A673 (cell line): Measurements from ENCODE around the gene PCNT.

Source experiments
- EZH2 ChIP-seq: fragments of 200-600 bp; sonication (generic); IDR thresholded peaks from 2 replicates; pipeline ENCODE4 v1.6.1; 2017; ENCODE audit warnings: borderline replicate concordance, low read depth, mild to moderate bottlenecking, mixed read lengths, antibody characterized with exemption, low read length; ENCODE audit not compliant: poor library complexity, severe bottlenecking
- TF ChIP-seq, protein P1 (sequence below): fragments of 300-800, 200-600 bp; sonication (generic); conservative IDR thresholded peaks from 2 replicates; pipeline ENCODE4 v1.5.1; 2017; ENCODE audit warnings: low read depth, mild to moderate bottlenecking, antibody characterized with exemption, low read length, moderate library complexity, mixed read lengths

DNA sequence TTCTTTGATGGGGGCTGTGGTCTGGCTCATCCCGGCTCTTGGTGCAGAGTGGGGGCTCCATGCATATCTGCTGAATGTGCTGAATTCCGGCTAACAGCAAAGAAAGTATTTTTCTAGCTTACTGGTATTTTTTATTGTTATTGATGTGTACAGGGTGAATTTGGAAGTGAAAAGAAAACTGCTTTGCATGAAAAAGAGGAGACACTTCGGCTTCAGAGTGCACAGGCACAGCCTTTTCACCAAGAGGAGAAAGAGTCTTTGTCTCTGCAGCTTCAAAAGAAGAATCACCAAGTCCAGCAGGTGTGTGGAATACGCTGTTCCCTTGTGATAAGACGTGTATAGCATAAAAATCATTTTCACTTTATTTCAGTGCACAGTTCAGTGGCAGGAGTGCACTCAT, 57.6 kb downstream of the PCNT start:
- TF ChIP-seq EZH2: no peak
- TF ChIP-seq, protein P1, sequence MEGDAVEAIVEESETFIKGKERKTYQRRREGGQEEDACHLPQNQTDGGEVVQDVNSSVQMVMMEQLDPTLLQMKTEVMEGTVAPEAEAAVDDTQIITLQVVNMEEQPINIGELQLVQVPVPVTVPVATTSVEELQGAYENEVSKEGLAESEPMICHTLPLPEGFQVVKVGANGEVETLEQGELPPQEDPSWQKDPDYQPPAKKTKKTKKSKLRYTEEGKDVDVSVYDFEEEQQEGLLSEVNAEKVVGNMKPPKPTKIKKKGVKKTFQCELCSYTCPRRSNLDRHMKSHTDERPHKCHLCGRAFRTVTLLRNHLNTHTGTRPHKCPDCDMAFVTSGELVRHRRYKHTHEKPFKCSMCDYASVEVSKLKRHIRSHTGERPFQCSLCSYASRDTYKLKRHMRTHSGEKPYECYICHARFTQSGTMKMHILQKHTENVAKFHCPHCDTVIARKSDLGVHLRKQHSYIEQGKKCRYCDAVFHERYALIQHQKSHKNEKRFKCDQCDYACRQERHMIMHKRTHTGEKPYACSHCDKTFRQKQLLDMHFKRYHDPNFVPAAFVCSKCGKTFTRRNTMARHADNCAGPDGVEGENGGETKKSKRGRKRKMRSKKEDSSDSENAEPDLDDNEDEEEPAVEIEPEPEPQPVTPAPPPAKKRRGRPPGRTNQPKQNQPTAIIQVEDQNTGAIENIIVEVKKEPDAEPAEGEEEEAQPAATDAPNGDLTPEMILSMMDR: no peak
